ENCODE results near the gene SNRNP200.

SNRNP200 gene

DNA sequence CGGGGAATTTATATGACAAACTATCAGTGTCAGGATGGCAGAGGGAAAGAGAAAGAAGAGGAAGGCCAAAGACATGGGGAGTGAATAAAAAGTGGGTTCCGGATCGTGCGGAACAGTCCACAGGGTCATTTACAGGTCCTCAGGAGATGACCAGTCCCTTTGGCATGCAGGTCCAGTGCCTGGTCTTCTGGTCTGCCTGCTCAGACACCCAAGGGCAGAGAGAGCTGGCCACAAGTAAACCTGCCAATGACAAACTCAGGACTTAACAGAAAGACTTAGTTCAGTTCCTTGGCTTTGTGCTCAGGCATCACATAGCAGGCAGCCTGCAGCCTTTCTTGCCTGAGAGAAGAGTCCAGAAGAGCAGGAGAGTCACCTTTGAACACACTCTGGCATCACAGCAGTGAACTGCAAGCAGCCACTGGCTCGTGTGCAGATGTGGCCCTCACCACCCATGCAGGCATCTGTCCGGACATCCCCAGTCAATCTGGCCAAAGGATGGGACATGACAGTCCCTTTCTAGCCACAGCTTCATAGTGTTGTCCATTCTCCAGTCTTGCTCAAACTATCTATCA is 53.5 kb downstream of the SNRNP200 start:
- no peak for DNase-seq (ENCODE audit: low spot score)

DNA sequence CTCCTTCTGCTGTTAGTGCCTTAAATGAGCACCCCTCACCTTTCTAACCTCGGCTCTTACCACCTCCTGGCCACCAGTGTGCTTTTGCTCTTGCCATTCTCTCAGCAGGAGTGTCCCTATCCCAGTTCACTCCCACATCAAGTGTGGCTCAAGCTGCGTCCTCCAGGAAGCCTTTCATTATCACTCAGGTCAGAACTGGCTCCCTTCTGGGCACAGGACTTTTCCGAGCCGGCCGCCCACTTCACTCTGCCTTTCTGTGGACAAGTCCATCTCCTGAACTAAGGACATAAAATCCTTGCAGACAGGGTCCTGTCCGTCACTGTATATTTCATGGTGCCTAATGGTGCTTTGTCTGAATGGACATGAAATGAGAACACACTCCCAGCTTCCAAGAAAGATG is 55.2 kb downstream of the SNRNP200 start:
- no peak for DNase-seq (ENCODE audit: low spot score)

DNA sequence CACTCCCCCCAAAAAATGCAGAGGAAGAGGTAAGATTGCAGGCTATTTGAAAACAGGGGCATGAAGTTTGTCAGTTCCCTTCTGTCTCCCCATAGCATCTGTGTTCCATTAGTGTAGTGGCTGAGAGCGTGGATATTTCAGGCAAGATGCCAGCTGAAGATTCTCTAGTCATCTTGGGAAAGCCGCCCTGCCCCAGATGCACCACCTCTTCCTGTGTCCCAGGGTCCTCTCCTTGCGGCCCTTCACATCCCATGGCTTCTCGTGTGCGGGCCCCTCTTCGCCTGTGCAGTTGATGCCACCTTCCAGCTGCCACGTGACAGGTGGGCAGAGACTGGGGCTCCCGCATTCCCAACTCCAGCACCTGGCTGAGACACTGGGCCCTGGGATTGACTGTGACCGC is 55.7 kb downstream of the SNRNP200 start:
- DNase-seq (ENCODE audit: low spot score): no peak

DNA sequence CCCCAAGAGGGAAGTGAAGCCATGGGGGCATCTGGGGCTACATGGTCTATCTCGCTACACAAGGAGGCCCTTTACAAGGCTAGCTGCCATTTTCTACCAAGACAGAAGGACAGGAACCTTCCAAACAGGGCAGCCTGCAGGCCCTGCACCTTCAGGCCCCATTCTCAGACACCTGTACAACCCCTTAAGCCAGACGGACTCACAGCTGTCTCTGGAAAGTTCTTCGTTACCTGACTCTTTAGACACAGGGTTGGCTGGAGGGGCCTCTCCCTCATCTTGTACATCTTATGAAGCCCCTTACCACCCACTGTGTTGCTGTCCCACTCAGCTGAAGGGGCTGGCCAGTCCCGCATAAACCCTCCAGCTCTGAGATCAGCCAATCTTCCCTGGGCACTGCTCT is 56.7 kb downstream of the SNRNP200 start:
- no peak for DNase-seq (ENCODE audit: low spot score)

DNA sequence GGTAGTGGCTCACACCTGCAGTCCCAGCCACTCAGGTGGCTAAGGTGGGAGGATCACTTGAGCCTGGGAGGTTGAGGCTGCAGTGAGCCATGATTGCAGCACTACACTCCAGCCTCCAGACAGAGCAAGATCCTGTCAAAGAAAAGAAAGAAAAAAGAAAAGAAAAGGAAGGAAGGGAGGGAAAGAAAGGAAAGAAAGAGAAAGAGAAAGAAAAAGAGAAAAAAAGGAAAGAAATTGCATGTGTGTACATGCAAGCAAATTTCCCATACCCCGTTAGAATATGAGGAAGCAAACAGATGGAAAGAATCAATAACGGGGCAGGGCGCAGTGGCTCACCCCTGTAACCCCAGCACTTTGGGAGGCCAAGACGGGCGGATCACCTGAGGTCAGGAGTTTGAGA is 57.5 kb downstream of the SNRNP200 start:
- no peak for DNase-seq (ENCODE audit: low spot score)

DNA sequence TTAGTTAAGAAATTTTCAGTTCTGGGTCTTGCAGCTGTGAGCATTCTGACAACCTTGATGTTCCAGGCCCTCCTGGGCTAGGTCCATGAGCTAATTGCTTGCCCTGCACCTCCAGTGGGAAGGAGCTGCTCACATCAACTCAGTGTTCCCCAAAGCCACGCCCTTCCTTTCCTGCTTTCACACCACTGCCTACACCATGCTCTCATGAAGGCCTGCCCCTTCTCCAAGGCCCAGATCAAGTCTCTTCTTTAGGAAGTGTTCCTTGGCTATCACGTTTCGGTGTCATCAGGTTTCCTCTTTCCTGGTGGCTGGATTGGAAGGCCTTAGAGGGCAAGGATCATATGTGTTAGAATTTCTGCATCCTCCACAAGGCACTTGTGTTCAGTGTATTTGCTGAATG is 58.3 kb downstream of the SNRNP200 start:
- no peak for DNase-seq (ENCODE audit: low spot score)

DNA sequence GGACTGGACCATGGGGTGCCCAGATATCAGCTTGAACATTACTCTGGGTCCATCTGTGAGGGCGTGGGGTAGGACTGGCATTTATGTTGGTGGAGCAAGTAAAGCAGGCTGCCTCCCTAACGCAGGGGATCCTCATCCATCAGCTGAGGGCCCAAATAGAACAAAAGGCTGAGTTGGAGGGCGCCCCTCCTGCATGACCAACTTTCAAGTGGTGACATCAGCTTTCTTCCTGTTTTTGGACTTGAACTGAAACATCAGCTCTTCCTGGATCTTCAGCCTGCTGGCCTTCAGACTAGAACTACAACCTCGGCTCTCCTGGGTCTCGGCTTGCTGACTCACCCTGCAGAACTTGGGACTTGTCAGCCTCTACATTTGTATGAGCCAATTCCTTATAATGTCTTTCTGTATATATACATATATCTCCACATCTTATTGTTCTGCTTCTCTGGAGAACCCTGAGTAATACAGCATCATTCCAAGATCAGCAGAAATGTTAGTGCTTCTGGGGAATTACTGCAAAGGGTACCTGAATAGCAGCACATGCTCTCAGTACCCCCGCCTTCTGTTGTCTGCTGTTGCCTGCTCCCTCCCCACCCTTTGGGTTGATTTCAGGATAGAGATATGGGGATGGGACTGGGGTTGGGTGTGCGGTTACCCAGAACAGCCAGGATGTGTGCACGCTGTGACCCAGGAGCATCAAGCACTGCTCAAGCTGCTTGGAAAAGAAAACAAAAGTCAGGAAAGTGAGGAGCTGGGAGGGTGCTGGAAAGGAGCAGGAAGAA is 59.5 kb downstream of the SNRNP200 start:
- no peak for DNase-seq (ENCODE audit: low spot score)

DNA sequence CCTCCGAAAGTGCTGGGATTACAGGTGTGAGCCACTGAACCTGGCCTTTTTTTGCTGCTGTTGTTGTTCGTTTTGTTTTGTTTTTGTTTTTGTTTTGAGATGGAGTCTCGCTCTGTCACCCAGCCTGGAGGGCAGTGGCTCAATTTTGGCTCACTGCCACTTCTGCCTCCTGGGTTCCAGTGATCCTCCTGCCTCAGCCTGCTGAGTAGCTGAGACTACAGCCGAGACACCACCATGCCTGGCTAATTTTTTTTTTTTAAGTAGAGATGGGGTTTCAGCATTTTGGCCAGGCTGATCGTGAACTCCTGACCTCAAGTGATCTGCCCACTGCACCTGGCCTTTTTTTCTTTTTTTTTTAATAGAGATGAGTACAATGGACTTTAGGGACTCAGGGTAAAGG is 61.5 kb downstream of the SNRNP200 start:
- DNase-seq (ENCODE audit: low spot score): no peak

DNA sequence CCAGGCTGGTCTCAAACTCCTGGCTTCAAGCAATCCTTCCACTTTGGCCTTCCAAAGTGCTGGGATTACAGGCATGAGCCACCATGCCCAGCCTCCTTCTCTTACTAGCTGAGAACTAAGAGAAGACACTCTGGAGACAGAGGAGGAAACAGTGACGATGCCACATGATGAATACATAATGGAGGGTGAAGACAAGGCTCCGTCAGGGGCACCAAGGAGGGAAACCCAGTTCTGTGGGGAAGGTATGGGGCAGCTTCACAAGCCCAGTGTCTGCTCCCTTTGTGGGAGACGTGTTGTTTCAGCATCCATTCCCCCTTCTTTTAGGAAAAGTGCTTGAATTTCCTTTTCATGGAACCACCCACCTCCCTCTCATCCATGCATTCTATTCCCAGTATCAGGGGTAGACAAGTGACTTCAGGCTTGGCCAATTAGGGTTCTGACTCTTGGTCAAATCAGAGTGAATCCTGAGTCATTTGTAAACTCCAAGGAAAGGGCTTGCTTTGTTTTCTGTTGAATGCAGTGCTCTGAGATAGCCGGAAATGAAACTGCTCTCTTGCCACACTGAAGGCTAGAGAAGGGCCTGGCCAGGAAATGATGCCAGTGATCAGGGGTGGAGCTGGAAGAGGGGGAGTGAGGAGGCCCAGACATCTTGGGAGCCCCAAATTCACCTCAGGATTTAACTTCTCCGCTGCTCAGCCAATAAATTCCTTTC is 63.3 kb downstream of the SNRNP200 start:
- DNase-seq (ENCODE audit: low spot score): peak; percentile 60

DNA sequence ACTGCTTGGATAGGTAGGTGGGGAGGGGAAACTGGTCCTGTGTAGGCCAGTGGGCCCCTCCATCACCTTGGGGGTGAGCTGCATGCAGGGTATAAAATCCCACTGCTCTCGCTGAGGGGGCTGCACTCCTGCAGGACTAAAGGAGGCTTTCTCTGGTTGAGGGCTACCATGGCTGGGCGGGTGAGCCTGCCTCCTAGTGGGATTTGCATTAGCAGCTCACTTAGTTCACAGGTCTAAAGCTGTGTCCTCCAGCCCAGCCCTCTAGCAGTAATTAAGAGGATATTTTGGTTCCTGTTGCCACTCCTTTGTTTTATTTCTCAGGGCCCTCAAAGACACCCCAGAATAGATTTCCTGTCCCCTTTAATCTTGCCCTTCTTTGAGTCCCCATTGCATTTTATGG is 64.1 kb downstream of the SNRNP200 start:
- no peak for DNase-seq (ENCODE audit: low spot score)

DNA sequence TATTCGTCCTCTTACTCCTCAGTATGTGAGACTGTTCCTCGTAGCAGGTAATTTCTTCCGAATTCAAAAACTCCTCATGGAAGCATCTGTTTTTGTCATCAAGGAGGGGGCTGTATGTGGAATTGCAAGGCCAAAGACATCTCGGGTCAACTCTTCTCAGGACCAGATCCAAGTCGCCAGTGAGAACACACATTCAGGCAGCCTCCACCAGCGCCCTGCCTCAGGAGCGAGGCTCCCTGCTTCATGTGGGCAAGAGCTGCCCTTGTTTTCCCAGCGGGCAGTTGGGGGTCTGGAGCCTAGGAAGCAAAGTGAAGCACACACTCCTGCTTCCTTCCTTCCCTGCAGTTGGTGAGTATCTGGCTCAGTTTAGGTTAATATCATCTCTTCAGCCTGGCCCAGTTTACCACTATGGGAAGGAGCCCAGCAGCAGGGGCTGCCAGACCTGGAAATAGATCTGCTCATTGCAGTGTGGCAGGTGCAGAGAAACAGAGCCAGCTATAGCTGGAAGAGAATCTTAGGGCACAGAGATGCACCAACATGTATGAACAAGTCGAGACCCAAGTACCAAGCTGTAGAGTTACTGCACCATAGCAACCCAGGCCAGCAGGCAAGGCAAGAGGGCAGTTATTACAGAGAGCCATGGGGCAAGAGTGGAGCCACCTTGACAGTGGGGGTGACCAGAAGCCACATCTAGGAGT is 64.9 kb downstream of the SNRNP200 start:
- DNase-seq (ENCODE audit: low spot score): no peak

DNA sequence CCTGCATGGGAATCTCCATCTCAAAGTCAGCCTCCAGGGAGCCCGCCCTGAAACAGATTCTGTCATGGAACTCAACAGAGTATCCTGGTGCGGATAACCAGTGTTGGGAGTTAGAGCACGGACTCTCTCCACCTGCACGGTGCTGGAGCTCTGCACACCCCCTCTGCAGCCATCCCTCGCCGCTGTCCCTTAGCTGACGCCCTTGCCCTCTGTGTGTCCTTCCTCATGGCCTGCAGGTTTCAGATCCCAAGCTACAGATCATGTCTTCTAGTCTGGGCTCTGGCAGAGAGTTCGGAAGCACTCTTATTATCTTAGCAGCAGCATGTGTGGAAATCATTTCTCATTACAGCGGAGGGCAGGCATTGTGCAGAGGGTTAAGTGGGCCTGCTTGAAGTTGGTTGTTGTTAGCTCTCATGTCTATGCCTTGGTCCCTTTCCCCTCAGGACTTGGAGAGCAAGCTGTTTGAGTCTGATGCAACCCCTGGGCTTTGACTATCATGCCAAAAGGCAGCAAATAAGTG is 65.5 kb downstream of the SNRNP200 start:
- no peak for DNase-seq (ENCODE audit: low spot score)

DNA sequence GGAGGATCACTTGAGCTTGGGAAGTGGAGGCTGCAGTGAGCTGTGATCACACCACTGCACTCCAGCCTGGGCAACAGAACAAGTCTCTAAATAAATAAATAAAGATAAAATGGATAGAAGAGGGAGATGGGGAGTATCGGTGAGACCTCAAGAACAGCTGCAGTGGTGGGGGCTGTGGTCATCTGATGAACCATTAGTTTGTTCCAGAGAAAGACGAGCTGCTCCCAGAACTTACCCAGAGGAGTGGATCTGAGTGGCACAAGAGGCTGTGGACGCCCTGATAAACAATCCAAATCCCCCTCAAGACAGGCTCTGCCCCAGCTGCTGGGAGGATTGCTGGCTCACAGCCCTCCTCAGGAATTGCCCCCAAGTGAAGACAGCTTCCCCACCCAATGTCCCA is 66.3 kb downstream of the SNRNP200 start:
- no peak for DNase-seq (ENCODE audit: low spot score)

DNA sequence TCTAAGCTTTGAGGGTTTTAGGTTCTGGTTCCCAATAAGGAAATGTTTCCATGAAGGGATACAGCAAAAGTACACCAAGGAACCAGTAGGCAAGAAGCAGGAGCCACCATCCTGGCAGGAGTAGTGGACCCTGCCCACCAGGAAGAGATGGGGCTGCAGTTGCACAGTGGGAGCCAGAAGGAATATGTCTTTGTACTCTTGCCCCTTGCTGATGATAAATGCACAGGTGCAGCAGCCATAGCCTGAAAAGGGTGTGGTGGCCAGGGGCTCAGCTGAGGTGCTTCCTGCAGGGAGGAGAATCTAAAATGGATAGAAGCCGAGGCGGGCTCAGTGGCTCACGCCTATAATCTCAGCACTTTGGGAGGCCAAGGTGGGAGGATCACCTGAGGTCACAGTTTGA is 67.1 kb downstream of the SNRNP200 start:
- DNase-seq (ENCODE audit: low spot score): no peak

DNA sequence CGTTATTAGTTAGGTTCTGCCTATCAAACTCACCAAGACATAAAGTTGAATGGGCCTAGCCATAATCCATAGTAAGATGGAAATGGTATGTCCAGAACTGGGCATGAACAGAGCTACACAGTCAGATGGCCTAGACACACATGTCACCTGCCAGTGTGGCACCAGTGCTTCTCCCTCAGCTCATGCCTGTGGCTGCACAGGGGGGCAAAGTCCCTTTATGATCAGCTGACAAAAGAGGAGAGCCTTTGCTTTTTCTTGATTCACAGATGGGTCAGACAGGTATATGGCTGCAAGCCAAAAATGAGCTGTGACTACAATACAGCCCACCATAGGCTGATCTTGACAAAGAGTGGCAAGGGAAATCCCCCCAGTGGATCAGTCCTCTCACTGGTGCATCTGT is 68.5 kb downstream of the SNRNP200 start:
- DNase-seq (ENCODE audit: low spot score): no peak

DNA sequence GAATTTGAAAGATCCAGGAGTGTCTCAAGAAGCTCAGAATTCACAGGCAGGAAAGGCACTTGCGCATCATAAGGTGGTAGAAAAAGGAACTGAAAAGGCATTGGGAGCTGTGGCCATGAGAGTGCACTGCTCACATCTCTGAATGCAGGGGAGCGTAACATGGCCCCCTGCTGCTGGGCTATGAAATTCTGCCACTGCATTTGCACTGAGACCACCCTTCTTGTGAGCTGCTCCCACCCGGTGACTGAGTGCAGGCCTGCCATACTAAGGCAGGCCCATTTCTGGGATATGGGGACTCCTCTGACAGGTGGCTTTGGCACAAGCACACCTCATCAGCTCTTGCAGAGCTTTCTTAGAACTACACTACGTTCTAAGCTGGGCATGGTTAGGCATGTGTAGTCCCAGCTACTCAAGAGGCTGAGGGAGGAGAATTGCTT is 71.4 kb downstream of the SNRNP200 start:
- DNase-seq (ENCODE audit: low spot score): no peak

DNA sequence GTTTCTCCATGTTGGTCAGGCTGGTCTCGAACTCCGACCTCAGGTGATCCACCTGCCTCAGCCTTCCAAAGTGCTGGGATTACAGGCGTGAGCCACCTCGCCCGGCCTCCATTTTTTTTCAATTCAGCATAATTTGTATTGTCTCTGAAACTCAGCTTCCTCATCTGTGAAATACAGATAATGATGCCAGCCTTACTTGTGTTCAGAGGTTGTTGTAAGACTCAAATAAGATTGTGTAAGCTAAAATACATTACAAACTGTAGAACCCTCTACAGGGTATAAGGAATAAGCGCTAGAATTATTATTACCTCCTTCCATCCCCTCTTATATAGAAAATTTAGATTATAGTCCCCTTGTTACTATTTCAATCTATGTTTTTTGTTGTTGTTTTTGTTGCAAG is 71.9 kb downstream of the SNRNP200 start:
- no peak for DNase-seq (ENCODE audit: low spot score)

DNA sequence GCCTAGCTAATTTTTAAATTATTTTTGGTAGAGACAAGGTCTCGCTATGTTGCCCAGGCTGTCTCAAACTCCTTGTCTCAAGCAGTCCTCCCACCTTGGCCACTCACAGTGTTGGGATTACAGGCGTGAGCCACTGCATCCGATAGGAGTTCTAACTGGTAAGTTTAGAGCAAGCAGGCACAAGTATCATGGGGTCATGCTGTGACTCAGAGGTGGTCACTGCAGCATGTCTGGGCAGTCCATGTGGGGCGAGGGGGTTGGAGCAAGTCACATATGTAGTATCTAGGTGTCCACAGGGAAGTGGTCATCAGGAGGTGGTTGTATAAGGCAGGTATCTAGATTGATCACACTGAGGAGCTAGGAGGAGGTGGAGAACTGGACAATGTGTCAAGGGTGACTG is 74.0 kb downstream of the SNRNP200 start:
- no peak for DNase-seq (ENCODE audit: low spot score)

DNA sequence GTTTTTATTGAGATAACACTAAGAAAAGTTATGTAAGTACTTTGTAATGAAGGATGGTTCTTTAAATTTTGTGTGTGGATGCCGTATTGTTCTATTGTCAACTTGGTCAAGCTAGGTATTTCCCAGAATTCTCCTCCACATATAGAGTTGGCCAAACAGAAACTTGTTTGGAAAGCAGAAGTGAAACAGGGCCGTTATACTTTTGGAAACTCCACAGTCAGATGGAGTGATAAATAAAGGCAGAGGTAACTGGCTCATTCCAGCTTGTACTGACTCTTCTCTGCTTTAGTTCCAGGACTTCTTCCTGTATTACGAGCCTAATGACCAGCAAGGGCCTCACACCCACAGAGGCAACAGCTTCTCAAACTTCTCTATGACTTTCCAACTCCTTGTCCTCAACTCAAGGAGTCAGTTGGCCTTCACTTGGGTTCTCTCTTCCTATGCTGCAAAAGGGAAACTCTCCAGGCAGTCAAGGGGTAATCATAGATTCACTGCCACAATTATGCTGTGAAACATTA is 80.3 kb downstream of the SNRNP200 start:
- DNase-seq (ENCODE audit: low spot score): no peak
